Activated B cell treated with CpG ODN at 0.5 μM for 24 hours (primary cell): ENCODE results near the gene SLC6A11. TPM values are rescaled to one million over a fixed set of nuclear protein-coding genes. Genes with fewer than 3 reads are reported as not detected.

Experiments used
- ATAC-seq: fragments of 200-7000 bp; cut with Tn5 transposase; one replicate; pipeline ENCODE4 v1.10.0; 2021; ENCODE audit warnings: low read depth, mild to moderate bottlenecking, moderate library complexity
- CTCF ChIA-PET: fragments of 350-600 bp; sonication (Branson Sonifier 250); formaldehyde crosslinking; loops from one replicate; lab custom pipeline; 2021; ENCODE audit warnings: antibody characterized with exemption; lab: Charles Lee
- POLR2A ChIA-PET: fragments of 350-600 bp; sonication (Branson Sonifier 250); formaldehyde crosslinking; loops from one replicate; lab custom pipeline; 2021; ENCODE audit warnings: antibody characterized with exemption; lab: Charles Lee
- DNase-seq: peaks from one replicate; pipeline ENCODE4 v3.0.0; 2022
- H3K27ac Mint-ChIP-seq: one replicate; pipeline ENCODE4 v1.8.0; 2020; ENCODE audit warnings: mixed read lengths
- H3K27me3 Mint-ChIP-seq: one replicate; pipeline ENCODE4 v1.8.0; 2021; ENCODE audit warnings: mixed read lengths
- H3K36me3 Mint-ChIP-seq: one replicate; pipeline ENCODE4 v1.8.0; 2021; ENCODE audit warnings: low read depth, mixed read lengths
- H3K4me1 Mint-ChIP-seq: one replicate; pipeline ENCODE4 v1.8.0; 2021; ENCODE audit warnings: mixed read lengths
- H3K4me3 Mint-ChIP-seq: one replicate; pipeline ENCODE4 v1.8.0; 2020; ENCODE audit warnings: mild to moderate bottlenecking, mixed read lengths
- H3K9me3 Mint-ChIP-seq: one replicate; pipeline ENCODE4 v1.8.0; 2020; ENCODE audit warnings: mixed read lengths
- intact Hi-C: fragments of 100-400 bp; cut with micrococcal nuclease; formaldehyde crosslinking; loops from one replicate; pipeline ENCODE4 v1.15.1; 2024
- total RNA-seq: library from RNA; stranded (reverse); gene quantifications from 2 replicates; pipeline ENCODE4 v1.2.3, GENCODE V29; 2022
- TF ChIP-seq, protein P1 (sequence below): fragments of 200-600 bp; IDR thresholded peaks from one replicate; pipeline ENCODE4 v1.8.0; 2022; ENCODE audit warnings: antibody characterized with exemption, mild to moderate bottlenecking

Gene SLC6A11
- not detected in 2 replicates for total RNA-seq

- intact Hi-C loops: no loop called here
These were observed at the start of gene SLC6A11 for GRCh38 chr3:10816019-10816862. Gene SLC6A11, plus strand, starts transcription at chr3:10816228. Its CDS starts 38 bp downstream, at chr3:10816266.

DNA sequence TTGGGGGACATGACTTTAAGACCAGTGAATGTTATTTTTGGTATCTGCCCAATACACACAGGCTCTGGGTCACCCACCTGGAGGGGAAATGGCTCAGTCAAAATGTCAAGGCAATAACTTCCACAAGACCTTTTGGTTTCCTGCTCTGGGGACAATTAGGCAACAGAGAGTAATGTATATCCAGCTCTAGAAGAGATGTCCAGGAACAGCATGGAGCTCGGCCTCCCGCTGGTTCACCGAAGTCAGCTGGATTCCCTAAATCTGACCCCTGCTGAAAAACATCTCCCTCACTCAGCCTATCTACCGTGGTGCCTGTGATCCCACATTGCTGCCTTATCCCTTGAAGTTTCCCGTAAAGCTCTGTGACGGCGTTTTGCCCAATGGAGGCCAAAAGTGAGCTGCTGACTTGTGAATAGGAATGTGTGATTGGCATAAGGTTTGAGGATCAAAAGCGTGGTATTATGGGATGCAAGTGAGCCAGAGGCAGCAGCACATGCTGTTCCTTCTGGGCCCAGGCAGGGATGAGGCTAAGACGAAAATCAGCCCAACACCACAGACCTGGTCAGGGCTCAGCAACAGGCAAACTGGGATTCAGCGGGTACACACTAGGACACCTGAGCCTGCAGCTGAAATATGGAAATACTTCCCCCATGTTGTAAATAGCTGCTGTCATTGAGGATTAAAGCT lies 47.2 kb upstream of the SLC6A11 start:
- no peak overlapping the region for H3K27ac Mint-ChIP-seq
- H3K36me3 Mint-ChIP-seq: no peaks in the 10 kb centered on the region
- no peaks in the 10 kb centered on the region for H3K9me3 Mint-ChIP-seq
- CTCF ChIA-PET: interaction anchor here (1.0 to 3.1 kb wide), 3 partner anchors 8 to 14 kb away, joined by 3 to 13 read pairs (median 4); no protein-coding TSS in a partner anchor
- POLR2A ChIA-PET: no interaction called here
- ATAC-seq (no peak), DNase-seq (no peak)
- H3K4me1 Mint-ChIP-seq: no peaks in the 10 kb centered on the region
- TF ChIP-seq, protein P1, sequence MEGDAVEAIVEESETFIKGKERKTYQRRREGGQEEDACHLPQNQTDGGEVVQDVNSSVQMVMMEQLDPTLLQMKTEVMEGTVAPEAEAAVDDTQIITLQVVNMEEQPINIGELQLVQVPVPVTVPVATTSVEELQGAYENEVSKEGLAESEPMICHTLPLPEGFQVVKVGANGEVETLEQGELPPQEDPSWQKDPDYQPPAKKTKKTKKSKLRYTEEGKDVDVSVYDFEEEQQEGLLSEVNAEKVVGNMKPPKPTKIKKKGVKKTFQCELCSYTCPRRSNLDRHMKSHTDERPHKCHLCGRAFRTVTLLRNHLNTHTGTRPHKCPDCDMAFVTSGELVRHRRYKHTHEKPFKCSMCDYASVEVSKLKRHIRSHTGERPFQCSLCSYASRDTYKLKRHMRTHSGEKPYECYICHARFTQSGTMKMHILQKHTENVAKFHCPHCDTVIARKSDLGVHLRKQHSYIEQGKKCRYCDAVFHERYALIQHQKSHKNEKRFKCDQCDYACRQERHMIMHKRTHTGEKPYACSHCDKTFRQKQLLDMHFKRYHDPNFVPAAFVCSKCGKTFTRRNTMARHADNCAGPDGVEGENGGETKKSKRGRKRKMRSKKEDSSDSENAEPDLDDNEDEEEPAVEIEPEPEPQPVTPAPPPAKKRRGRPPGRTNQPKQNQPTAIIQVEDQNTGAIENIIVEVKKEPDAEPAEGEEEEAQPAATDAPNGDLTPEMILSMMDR: no peak
- peaks cover 34% of the 10 kb centered on the region for H3K27me3 Mint-ChIP-seq
- intact Hi-C loops: no loop called here
- no peak overlapping the region for H3K4me3 Mint-ChIP-seq

More at GRCh38 chr3:10816019-10816862, at the start of gene SLC6A11:
- H3K27ac Mint-ChIP-seq: no peak within 1 kb of the TSS
- H3K36me3 Mint-ChIP-seq: no peaks in the 10 kb centered on the region
- H3K9me3 Mint-ChIP-seq: no peaks in the 10 kb centered on the region
- CTCF ChIA-PET: no interaction called here
- ATAC-seq (no peak), DNase-seq (no peak)
- no peak within 1 kb of the TSS for H3K4me3 Mint-ChIP-seq
- POLR2A ChIA-PET: no interaction called here
- peaks cover 38% of the 10 kb centered on the region for H3K27me3 Mint-ChIP-seq
- H3K4me1 Mint-ChIP-seq: peaks cover 2% of the 10 kb centered on the region
- TF ChIP-seq, protein P1: no peak

GRCh38 chr3:10770547-10770946 lies 45.5 kb upstream of the SLC6A11 start:
- TF ChIP-seq, protein P1: no peak
- ChIA-PET POLR2A (no interaction called here), CTCF (interaction anchor here (3.1 kb wide), 1 partner anchor 13 kb away, joined by 13 read pairs; no protein-coding TSS in a partner anchor)
- no peak overlapping the region for H3K27ac Mint-ChIP-seq
- DNase-seq (no peak), ATAC-seq (no peak)
- H3K9me3 Mint-ChIP-seq: no peaks in the 10 kb centered on the region
- intact Hi-C loops: no loop called here
- peaks cover 42% of the 10 kb centered on the region for H3K27me3 Mint-ChIP-seq
- H3K36me3 Mint-ChIP-seq: no peaks in the 10 kb centered on the region
- no peaks in the 10 kb centered on the region for H3K4me1 Mint-ChIP-seq
- no peak overlapping the region for H3K4me3 Mint-ChIP-seq

DNA sequence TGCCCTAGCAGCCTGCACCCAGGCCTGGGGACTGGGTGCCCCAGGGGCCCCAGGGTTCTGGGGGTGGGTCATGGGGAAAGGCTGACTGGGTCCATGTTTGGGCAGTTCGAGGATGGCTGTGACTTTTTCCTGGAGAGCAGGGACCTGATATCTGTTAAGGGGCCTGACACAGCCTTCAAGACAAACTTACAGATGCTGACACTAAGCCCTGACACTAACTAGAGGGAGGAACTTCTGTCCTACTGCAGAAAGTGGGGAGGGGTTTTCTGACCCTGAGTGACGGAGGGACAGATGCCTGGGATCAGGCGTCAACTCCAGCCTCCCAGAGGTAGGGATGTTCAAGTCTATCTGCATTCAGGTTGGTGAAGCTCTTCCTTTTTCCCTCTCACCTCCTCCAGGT lies 45.0 kb upstream of the SLC6A11 start:
- CTCF ChIA-PET: no interaction called here
- Mint-ChIP-seq H3K27ac (no peak overlapping the region), H3K9me3 (no peaks in the 10 kb centered on the region), H3K36me3 (no peaks in the 10 kb centered on the region), H3K4me3 (no peak overlapping the region), H3K4me1 (no peaks in the 10 kb centered on the region), H3K27me3 (peaks cover 41% of the 10 kb centered on the region)
- intact Hi-C loops: no loop called here
- ATAC-seq (no peak), DNase-seq (no peak)
- TF ChIP-seq, protein P1: no peak
- POLR2A ChIA-PET: no interaction called here
